ENCODE results near the gene GABBR2.

The GABBR2 gene

DNA sequence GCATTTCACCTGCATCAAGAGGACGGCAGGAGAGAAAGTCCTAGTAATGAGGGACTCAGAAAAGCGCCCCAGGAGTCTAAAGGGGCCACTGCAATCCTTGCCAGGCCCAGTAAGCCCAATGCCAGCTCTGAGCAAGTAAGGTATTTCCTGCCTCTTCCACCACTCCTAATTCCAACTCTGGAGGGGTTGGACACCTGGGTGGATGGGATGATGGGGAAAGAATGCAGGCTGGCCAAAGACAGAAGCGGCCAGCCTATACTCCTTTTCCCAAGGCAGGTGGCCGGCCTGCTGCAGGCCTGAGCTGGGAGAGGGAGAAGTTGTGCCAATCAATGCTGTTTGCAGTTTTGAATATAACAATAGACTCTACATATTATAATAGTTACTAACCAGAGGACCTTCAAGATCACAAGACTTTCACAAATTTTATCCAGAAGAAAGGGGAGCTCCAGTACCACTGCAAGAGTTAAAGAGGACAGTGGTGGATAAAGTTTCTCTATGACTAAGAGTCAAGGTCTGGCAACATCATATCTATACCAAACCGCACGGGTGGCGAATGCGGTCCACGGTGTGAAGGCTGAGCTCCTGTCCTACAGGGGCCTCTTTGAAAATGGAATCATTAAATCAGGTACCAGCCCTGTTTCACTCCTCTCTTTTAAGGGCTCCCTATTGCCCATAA lies 338.3 kb downstream of the GABBR2 start:
- peak; percentile 51 for DNase-seq (ENCODE audit: low read depth)

- DNase-seq (ENCODE audit: low read depth) = no peak
Observed at GRCh38 chr9:98369896-98370295, 338.8 kb downstream of the GABBR2 start.

DNA sequence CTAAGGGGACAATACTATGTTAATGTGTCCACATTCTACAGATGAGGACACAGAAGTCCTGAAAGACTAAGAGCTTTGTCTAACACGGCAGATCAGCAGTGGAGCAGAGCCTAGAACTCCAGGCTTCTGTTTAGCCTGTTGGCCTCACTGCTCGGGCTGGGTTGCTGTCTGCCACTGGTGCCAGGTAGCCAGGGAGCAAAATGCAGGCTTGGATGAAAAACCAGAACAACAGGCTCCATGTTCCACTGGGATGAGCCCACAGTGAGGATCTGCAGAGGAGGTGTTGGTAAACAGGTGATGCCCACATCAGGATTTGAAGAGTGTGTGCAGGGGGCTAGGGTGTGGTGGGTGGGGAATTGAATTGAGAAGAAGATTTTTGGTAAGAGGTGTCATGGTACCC lies 339.3 kb downstream of the GABBR2 start:
- DNase-seq (ENCODE audit: low read depth) = no peak

- DNase-seq (ENCODE audit: low read depth) = no peak
Observed at GRCh38 chr9:98369066-98369425, 339.7 kb downstream of the GABBR2 start.

GRCh38 chr9:98368366-98369065 lies 340.2 kb downstream of the GABBR2 start:
- DNase-seq (ENCODE audit: low read depth) = peak; percentile 64

DNA sequence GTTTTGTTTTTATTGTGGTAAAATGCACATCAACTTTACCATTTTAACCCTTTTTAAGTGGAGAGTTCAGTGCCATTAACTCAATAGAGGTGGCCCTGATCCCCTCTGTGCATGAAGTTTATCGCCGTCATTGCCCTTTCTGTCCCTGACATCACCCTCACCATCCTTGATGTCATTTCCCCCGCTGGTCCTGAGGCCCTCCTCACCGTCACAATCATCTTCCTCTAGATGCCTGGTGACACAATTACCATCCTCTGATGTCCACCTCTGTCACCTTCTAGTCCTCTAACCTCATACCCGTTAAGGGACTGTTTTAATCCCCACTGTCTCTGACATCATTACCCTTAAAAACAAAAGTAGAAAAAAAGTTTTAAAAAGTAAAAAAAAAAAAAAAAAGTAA lies 340.8 kb downstream of the GABBR2 start:
- no peak for DNase-seq (ENCODE audit: low read depth)

GRCh38 chr9:98367371-98367900 lies 341.3 kb downstream of the GABBR2 start:
- DNase-seq (ENCODE audit: low read depth) = peak; percentile 90

- DNase-seq (ENCODE audit: low read depth) = no peak
Observed at GRCh38 chr9:98365781-98366180, 343.0 kb downstream of the GABBR2 start.

GRCh38 chr9:98365227-98365669 lies 343.5 kb downstream of the GABBR2 start:
- DNase-seq (ENCODE audit: low read depth) = peak; percentile 38

DNA sequence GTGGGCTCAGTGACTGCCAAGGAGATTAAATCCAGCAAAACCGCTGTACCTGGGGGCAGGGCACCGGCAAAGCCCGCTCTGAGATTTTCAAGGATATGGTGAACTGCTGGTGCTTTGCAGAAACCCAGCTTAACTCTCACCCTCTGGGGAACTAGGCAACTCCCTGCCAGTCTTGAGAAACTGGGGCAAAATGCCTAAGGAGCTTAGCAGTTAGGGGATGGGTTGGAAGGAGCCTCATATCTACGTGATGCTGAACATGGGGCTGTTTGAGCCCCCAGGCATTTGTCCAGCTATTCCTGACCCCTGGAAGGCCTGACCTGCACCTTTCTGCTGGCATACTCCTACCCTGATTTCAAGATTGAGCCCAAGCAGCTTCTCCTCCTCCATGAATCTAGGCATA lies 344.6 kb downstream of the GABBR2 start:
- no peak for DNase-seq (ENCODE audit: low read depth)

DNA sequence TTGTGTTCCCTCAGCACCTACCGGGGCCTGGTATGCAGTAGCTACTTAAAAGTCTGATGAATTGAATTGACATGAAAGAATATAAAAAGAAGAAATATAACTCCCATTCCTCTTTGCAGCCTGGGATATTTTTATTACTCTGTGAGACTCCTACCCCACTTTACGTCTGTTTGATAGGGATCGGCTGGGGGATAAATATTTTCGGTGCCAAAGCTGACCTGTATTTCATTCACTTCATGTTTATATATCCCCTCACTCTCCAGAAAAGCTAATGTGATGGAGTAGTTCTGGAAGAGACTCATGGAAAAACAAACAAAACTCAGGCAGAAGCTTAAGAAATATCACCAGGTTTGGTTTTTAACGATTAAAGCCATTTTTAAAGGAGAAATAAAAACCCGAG lies 345.1 kb downstream of the GABBR2 start:
- no peak for DNase-seq (ENCODE audit: low read depth)

GRCh38 chr9:98362624-98363252 lies 346.0 kb downstream of the GABBR2 start:
- DNase-seq (ENCODE audit: low read depth) = no peak

GRCh38 chr9:98361645-98362044 lies 347.1 kb downstream of the GABBR2 start:
- no peak for DNase-seq (ENCODE audit: low read depth)

GRCh38 chr9:98360176-98360708 lies 348.5 kb downstream of the GABBR2 start:
- DNase-seq (ENCODE audit: low read depth) = no peak

- no peak for DNase-seq (ENCODE audit: low read depth)
Observed at GRCh38 chr9:98359569-98359968, 349.2 kb downstream of the GABBR2 start.

GRCh38 chr9:98357921-98358535 lies 350.7 kb downstream of the GABBR2 start:
- peak; percentile 44 for DNase-seq (ENCODE audit: low read depth)

GRCh38 chr9:98356953-98357690 lies 351.6 kb downstream of the GABBR2 start:
- DNase-seq (ENCODE audit: low read depth) = no peak

DNA sequence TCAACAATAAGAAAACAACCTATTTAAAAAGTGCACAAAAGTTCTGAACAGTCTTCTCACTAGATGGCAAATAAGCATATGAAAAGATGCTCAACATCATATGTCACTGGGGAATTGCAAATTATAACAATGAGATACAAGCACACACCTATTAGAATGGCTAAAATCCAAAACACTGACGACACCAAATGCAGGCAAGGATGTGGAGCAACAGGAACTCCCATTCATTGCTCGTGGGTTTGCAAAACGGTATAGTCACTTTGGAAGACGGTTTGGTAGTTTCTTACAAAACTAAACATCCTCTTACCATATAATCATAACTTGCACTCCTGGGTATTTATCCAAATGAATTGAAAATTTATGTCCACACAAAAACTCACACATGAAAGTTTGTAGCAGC lies 352.4 kb downstream of the GABBR2 start:
- DNase-seq (ENCODE audit: low read depth) = peak; percentile 42

GRCh38 chr9:98351370-98351769 lies 357.4 kb downstream of the GABBR2 start:
- no peak for DNase-seq (ENCODE audit: low read depth)

GRCh38 chr9:98347642-98348041 lies 361.1 kb downstream of the GABBR2 start:
- DNase-seq (ENCODE audit: low read depth) = no peak

- DNase-seq (ENCODE audit: low read depth) = no peak
Observed at GRCh38 chr9:98345011-98345410, 363.7 kb downstream of the GABBR2 start.

GRCh38 chr9:98344581-98344980 lies 364.2 kb downstream of the GABBR2 start:
- no peak for DNase-seq (ENCODE audit: low read depth)
